NT2/D1 (cell line): ENCODE measurements around the gene TMEM116.

ENCODE experiments used
- SUZ12 ChIP-seq: IDR thresholded peaks from 2 replicates; pipeline ENCODE4 v1.6.1; 2011; ENCODE audit not compliant: insufficient read length, insufficient read depth; ENCODE audit errors: extremely low read depth
- YY1 ChIP-seq: IDR thresholded peaks from 2 replicates; pipeline ENCODE4 v1.6.1; 2011; ENCODE audit not compliant: insufficient read length, insufficient read depth
- ZNF274 ChIP-seq: IDR thresholded peaks from 2 replicates; pipeline ENCODE4 v1.6.1; 2011; ENCODE audit warnings: mild to moderate bottlenecking, low read depth, low read length

GRCh38 chr12:112012775-112013600 lies at the start of gene TMEM116, which contains the start of gene ERP29:
- TF ChIP-seq YY1 (peak; percentile 52), ZNF274 (no peak), SUZ12 (no peak)
